Endothelial cell of umbilical vein (primary cell): Measurements from ENCODE around the gene NES.

Experiments used
- POLR2A ChIP-seq: IDR thresholded peaks from 2 replicates; pipeline ENCODE4 v1.6.1; 2012; ENCODE audit warnings: low read depth, mild to moderate bottlenecking, control low read depth, low read length
- TF ChIP-seq, protein P1 (sequence below), 2 donors: IDR thresholded peaks; 1 replicate in 1 of 2; 2 replicates in 1 of 2; pipeline ENCODE4 v1.5.1; 2011; ENCODE audit warnings: low read length in 2 of 2, mild to moderate bottlenecking in 2 of 2, moderate library complexity in 2 of 2, control low read depth in 1 of 2, inconsistent platforms in 1 of 2, low read depth in 1 of 2; ENCODE audit not compliant: insufficient read depth in 1 of 2; ENCODE audit errors: extremely low read depth in 1 of 2

DNA sequence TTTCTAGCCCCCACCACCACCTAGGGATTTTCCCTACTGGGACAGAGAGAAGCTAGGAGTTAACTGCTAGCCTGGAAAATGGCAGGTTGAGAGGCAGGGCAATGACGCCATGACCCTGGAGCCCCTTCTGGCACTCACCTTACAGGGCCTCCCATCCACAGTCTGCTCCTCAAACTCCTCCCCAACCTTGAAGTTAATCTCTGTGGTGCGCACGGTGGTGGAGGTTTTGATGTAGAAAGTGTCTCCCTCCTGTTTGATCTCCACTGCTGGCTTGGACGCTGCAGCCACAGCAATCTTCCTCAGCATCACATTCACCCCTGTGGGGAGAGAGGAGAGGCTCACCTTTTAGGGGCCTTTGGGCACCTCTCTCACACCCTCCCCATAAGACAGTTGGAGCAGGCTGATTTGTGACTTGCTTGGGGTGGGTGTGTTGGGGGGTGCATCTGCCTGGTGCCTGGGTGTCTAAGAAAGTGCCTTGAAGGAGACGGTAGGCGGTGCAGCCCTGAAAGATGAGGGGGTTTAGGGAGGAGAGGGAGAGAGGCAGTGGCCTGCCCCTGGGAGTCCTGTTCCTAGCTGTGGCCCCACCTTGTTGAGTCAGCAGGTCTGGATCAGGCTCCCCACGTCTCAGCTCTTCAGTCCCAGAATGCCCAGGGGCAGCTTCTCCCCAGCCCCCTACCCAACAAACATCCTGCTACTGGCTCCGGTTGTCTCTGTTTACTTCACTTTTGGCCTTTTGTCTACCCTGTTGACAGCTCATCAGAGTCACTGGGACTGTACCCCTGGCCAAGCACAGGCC, 23.7 kb upstream of the NES start:
- TF ChIP-seq, protein P1, sequence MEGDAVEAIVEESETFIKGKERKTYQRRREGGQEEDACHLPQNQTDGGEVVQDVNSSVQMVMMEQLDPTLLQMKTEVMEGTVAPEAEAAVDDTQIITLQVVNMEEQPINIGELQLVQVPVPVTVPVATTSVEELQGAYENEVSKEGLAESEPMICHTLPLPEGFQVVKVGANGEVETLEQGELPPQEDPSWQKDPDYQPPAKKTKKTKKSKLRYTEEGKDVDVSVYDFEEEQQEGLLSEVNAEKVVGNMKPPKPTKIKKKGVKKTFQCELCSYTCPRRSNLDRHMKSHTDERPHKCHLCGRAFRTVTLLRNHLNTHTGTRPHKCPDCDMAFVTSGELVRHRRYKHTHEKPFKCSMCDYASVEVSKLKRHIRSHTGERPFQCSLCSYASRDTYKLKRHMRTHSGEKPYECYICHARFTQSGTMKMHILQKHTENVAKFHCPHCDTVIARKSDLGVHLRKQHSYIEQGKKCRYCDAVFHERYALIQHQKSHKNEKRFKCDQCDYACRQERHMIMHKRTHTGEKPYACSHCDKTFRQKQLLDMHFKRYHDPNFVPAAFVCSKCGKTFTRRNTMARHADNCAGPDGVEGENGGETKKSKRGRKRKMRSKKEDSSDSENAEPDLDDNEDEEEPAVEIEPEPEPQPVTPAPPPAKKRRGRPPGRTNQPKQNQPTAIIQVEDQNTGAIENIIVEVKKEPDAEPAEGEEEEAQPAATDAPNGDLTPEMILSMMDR (IDR thresholded peaks at IDR 0.05; ENCODE audit: extremely low read depth in 1 of 2, insufficient read depth in 1 of 2, low read depth in 1 of 2, low read length in 2 of 2), result no peak
- TF ChIP-seq POLR2A, result no peak
